NCI-H69 (cell line): ENCODE data around the gene ANKRD1.

Source experiments
- DNase-seq: peaks from one replicate; lab custom pipeline; 2025; lab: John Stamatoyannopoulos, UW

The ANKRD1 gene

GRCh38 chr10:90935581-90936275, 14.8 kb upstream of the ANKRD1 start:
- no peak for DNase-seq

GRCh38 chr10:90930971-90931871, 10.3 kb upstream of the ANKRD1 start:
- no peak for DNase-seq

DNA sequence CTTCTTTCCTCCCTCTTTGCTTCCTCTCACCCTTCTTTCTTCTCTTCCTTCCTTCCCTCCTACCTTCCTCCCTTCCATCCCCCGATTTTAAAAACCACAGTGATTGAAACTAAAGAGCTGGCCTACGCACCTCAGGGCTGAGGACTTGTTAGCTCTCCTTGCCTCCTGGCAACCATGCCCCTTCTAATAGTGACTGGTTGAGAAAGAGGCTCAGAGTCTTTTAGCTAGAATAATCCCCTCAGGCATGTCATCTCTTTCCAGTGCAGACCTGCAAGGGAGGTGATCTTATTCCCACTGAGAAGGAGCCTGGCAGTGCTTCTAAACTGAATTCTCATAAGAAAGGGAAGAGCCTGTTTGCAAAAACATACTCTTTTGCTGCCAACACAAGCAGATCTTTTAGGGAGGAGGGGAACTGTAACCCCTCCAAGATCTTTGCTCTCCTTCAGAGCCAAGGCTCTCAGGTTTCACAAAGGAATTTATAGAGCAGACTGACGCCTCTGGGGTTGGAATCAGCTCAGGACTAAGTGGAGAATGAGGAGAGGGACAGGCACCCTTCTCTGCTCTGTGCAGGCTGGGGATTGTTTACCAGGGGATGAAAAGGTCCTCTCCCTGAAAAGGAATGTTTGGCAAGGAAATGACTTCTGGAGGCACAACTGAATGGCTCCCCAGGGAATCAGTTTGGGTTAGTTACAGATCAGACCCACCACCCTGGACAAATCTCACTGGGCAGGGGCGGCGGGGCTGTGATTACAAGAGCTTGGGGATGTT, 9.4 kb upstream of the ANKRD1 start:
- peak; percentile 19 for DNase-seq

- DNase-seq: no peak
These were observed 8.3 kb upstream of the ANKRD1 start for GRCh38 chr10:90929179-90929578.

GRCh38 chr10:90927293-90927692, 6.4 kb upstream of the ANKRD1 start:
- DNase-seq: no peak

DNA sequence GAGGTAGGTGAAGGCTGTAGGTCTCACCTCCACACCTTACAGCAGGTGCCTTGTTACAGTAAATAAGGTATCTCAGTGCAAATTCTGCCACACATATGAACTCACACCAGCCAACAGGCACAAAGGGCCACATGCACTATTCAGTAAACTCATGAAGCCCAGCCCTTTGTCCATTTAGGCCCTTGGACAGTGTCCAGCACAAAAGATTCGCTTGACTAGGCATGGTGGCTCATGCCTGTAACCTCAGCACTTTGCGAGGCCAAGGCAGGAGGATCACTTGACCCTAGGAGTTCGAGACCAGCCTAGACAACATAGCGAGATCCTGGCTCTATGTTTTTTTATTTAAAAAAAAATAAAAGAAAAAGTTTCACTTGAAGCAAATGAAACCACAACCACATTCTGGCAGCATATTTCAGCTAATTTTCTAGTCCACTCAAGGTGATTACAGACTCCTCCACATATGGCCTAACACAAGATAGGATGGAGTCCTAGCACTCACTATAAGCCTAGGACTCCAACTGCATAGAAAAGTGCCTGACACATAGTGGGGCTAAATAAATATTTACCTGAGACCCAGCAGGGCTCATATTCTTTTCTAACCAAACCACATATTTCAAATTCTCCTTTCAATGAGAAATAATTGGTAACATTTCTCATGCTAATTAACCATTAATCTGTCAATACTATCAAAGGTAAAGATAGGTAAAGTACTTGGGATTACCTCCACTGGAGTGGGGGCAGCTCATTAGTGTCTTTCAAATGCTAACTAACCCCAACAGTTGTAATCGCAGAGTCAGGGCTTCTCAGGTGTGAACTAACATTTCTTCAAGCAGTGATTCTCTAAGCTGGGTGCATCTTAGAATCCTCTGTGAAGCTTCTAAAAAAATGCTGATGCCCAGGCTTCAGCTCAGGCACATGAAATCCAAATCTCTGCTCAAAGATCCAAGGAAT, 4.5 kb upstream of the ANKRD1 start:
- no peak for DNase-seq

DNA sequence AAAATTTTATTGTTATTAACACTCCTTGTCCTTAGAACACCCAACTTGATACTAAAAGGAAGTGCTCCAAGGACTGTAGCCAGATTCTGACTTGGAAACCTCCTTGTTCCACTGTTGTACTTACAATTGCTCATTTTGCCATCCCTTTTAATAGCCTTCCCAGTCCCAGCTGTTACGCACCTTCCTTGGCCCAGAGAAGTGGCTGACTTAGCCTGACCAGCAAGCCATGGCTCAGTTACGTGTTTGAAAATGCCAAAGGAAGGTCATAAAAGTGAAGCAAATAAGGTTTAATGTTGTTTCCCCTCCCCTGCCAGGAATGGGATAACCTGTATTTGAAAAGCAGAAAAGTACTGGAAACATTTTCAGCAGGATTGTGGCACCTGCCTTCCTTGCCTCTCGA, 3.7 kb upstream of the ANKRD1 start:
- no peak for DNase-seq

GRCh38 chr10:90923111-90923731, 2.3 kb upstream of the ANKRD1 start:
- no peak for DNase-seq

- no peak for DNase-seq
These were observed 1.0 kb upstream of the ANKRD1 start for GRCh38 chr10:90921906-90922305.

GRCh38 chr10:90919683-90920574, 958 bp downstream of the ANKRD1 start:
- DNase-seq: no peak

- DNase-seq: no peak
These were observed 2.9 kb downstream of the ANKRD1 start for GRCh38 chr10:90917968-90918318.

GRCh38 chr10:90917238-90917967, 3.5 kb downstream of the ANKRD1 start:
- DNase-seq: no peak

- no peak for DNase-seq
These were observed 4.3 kb downstream of the ANKRD1 start for GRCh38 chr10:90916392-90917237.

DNA sequence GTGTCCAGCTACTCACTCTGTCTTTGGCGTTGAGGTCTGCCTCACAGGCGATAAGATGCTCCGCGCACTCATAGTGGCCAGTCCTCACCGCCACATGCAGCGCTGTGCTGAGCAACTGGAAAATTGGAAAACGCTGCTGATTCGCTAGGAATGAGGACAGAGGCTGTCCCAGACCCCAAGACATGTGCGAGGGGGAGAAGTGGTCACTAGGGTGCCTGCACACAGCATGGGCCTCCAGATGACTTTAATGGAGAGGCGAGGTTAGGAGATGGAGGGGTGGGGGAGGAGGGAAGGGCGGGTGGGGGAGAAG, 5.2 kb downstream of the ANKRD1 start:
- DNase-seq: no peak

DNA sequence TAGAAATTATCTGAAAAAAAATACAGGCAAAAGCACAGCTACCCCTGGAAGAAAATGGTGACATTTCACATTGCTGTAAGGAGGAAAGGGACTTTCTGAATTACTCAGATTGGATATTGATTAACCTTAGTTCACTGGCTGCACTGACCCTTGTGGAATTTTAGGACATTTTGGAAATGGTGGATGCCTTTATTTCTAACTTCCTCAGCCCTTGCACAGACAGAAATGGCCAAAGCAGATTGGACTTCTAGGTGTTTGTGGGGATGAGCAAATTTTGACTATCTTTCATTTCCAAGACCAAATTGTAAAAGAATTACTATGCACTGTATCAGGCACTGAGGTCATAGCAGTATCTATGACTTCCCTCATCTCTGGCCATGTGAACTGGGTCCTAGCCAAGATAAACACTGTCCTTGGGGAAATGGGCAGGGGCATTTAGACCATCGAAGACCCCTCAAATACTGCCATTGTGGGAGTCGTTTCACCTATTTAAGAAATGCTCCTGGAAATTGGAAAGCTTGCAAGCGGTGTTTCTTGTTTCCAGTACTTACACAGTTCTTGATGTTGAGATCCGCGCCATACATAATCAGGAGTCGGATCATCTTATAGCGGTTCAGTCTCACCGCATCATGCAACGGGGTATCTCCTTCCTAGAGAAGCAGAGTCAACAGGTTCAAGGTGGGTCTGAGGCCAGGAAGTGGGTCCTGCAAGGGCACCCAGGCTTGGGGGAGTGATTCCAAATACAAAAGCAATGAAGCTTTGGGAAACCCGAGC, 5.7 kb downstream of the ANKRD1 start:
- no peak for DNase-seq

- no peak for DNase-seq
These were observed 7.0 kb downstream of the ANKRD1 start for GRCh38 chr10:90913774-90914420.

- no peak for DNase-seq
These were observed 7.9 kb downstream of the ANKRD1 start for GRCh38 chr10:90912854-90913479.
